GM18519 (cell line): ENCODE measurements around the gene DNAI2.

Source experiments
- ATAC-seq: cut with Tn5 transposase; IDR thresholded peaks from one replicate; pipeline ENCODE4 v1.9.1; 2021; ENCODE audit warnings: mild to moderate bottlenecking, moderate library complexity; ENCODE audit not compliant: unreplicated experiment, low FRiP score

The DNAI2 gene, protein sequence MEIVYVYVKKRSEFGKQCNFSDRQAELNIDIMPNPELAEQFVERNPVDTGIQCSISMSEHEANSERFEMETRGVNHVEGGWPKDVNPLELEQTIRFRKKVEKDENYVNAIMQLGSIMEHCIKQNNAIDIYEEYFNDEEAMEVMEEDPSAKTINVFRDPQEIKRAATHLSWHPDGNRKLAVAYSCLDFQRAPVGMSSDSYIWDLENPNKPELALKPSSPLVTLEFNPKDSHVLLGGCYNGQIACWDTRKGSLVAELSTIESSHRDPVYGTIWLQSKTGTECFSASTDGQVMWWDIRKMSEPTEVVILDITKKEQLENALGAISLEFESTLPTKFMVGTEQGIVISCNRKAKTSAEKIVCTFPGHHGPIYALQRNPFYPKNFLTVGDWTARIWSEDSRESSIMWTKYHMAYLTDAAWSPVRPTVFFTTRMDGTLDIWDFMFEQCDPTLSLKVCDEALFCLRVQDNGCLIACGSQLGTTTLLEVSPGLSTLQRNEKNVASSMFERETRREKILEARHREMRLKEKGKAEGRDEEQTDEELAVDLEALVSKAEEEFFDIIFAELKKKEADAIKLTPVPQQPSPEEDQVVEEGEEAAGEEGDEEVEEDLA

DNA sequence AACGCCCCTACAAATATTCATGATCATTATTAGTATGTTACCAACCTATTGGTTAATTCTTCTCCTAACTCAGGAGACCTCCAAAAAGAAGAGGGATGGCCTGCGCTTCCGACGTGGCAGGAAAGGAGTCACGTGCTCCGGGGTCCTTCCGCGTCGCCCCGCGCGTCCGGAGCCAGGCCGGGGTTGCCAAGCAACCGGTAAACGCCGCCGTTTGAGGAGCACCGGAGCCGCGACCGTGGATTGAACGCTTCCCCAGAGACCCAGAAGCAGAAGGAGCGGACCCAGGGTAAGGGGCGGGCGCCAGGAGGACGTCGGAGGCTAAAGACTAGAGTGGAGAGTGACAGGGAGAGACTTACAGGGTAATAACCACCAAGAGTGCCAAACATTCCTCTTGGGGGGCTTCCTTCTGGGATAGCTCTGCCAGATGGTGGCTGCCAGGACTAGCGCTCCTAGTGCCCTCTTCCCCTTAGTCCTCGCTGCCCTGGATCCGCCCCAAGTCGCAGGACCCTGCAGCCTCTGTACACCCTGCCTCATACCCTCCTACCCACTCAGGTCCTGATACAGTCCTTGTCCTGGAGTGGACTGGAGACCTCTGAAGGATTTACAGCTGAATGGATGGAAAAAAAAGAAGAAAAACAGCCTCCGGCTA is at the start of gene DNAI2:
Gene DNAI2 (plus strand): TSS at position 175 of the 649 bp plus-strand sequence. CDS start 7,584 bp downstream, outside the sequence.
- no peak for ATAC-seq

DNA sequence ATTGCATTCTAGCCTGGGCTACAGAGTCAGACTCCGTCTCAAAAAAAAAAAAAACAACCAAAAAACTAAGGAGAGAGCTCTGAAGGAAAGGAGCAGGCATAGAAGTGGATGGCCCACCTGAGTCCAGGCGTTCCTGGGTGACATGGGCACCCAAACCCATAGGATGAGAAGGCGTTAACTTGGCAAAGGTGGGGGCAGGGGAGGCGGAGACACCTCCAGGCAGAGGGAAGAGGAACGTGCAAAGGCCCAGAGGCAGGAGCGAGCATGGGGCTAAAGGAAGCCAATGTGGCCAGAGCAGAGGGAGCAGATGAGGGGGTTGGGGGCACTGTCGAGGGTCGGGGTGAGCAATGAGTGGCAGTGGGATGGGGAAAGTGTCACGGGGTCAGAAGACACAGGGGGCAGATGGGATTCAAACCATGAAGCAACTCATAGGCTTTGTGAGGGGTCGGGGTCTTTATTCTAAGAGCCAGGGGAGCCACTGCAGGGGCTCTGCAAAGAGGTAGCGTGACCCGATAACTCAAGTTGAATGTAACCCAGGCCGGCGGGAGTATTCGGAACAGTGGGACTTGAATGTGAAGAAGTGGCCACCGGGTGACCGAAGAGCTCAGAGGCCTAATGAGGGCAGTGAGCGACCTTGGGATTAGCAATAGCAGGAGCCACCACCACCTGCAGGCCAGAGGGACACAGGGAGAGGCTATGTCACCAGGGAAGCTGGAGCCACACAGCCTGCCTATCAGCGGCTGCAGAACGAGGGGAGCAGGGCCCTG is 48.9 kb upstream of the DNAI2 start:
- no peak for ATAC-seq

DNA sequence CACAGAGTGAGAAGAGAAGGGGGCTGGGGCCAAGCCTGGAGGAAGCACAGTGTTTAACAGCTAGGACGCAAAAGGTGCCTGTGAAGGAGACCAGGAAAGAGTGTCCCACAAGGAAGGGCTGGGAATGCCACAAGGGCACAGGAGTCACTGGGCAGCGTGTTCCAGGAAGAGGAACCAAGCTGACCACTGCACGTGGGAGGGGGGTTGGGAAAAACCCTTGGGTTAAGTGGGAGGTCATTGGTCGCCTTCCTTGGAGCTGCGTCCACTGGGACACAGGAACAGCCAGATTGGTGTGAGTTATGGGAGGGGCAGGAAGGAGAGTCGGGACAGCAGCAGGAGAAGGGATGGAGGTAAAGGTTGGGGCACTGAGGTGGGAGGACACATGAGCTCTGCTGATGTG is 47.8 kb upstream of the DNAI2 start:
- no peak for ATAC-seq

DNA sequence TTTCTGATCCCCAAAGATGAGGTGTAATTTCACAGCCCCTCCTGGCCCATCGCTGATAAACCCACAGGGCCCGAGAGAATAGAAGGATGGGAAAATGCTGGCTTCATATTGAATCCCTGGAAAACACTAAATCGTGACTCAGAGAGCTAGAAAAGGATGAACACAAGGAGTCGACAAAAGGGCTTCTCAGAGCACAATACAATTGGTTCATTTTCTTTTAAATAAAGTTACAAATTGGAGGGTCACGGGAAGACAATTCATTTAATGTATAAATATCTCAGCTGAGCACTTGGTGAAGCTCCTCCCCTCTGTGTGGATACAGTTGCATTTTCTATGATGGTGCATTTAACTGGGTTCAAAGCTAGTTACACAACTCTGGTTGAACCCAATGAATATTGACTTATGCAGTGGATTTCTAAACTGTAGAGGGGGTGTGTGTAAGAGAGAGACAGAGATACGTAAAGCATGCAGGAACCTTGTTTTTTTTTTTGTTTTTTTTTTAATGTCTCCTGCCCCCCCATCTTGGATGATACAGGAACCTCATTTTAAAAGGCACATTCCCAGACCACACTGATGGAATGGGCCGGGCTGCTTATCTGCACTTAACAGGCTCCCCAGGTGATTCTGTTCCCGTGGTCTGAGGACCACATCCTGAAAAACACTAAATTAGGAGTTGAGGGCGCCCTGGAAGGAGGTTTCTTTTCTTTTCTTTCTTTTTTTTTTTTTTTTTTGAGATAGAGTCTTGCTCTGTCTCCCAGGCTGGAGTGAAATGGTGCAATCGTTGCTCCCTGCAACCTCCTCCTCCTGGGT is 46.6 kb upstream of the DNAI2 start:
- ATAC-seq, result no peak

- ATAC-seq, result no peak
Observed at GRCh38 chr17:74228306-74228978, 45.6 kb upstream of the DNAI2 start.

- no peak for ATAC-seq
Observed at GRCh38 chr17:74230896-74231295, 43.1 kb upstream of the DNAI2 start.

DNA sequence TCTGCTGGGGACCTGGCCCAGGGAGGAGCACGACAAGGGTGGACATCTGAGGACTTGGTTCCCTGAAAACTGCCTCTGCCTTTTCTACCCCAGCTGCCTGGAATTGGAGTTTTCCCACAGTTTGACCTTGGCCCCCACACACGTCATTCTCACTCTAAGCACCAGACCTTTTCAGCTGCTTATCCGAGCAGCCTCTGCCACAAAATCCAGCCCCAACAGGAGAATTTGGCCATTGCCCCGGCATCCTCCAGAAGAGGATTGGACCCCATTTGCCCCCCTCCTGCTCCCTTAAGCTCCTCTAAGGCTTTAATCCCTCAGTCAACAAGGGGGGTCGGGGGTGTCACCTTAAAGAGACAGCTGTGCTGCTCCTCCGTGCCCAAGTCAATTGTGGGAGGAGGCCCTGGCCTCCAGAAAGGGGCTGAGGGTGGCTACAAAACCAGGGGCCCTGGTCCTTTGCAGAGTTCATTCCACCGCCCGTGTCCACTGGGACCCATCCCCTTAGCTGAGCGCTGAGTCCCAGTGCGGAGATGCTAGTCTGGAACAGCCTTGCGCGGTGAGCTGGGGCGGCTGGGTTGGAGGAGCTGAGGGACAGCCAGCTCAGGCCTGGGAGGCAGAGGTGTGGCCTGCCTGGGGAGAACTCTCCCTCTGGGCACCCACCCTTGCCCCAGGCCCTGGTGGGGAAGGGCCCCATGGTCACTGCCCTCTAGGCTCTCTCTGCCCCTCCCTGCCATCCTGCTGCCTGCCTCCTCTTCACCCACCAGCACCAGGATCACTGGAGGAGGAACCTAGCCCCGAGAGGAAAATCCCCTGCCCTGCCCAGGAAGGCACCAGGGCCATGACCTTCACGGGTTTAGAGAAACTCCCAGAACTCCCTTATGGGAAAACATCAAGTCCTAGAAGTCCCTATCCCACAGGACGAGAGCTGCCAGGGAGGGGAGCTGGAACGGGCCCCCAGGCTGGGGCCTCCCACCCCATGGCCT is 41.8 kb upstream of the DNAI2 start:
- no peak for ATAC-seq

- no peak for ATAC-seq
Observed at GRCh38 chr17:74233937-74234336, 40.1 kb upstream of the DNAI2 start.

DNA sequence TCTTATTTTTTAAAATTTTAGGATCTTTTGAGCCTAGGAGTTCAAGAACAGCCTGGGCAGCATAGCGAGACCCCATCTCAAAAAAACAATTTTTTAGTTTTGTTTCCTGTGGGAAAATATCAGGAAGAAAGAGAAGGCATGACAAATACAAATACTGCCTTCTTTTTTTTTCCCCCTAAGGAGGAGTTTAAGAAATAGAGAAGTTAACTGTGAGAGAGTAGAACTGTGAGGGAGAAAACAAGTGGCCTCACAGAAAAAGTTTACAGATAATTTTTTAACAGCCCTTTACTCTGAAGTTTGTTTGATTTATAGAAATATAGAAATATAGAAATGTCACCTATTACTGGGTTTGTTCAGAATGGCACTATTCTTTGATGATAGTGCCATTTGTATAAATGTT is 39.5 kb upstream of the DNAI2 start:
- ATAC-seq, result no peak

GRCh38 chr17:74235040-74235581 is 38.9 kb upstream of the DNAI2 start:
- ATAC-seq, result no peak

DNA sequence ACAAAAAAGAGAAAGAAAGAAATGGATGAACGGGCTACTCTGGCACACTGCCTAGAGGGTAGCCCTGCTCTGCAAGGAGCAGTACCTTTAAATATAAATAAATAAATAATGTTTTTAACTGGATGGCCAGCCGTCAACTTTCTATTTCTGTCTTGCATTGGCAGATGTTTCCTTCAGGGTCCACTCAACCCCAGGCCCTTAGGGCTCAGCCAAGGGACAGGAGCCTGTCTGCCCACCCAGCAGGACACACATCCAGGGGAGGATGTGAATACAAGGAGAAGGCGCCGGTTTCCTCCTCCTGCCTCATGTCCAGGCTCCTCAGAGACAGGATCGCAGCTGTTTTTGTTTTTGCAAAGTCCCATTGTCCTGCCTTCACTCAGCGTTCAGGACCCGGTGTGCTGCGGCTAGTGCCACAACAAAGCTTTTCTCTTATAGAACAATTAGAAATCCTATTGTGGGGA is 38.1 kb upstream of the DNAI2 start:
- ATAC-seq, result no peak

DNA sequence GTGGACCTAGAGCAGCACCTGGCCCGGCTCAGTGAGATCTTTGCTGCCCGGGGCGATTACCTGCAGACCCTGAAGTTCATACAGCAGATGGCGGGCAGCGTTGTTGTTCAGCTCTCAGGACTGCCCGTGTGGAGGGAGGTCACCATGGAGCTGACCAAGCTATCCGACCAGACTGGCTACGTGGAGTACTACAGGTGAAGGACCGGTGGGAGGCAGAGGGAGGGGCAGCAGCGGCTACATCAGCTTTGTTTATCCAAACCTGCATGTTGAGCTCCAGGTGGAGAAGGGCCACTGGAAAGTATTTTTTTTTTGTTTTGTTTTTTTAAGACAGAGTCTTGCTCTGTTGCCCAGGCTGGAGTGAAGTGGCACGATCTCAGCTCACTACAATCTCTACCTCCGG is 36.7 kb upstream of the DNAI2 start:
- ATAC-seq, result no peak

- ATAC-seq, result no peak
Observed at GRCh38 chr17:74239172-74239571, 34.9 kb upstream of the DNAI2 start.

DNA sequence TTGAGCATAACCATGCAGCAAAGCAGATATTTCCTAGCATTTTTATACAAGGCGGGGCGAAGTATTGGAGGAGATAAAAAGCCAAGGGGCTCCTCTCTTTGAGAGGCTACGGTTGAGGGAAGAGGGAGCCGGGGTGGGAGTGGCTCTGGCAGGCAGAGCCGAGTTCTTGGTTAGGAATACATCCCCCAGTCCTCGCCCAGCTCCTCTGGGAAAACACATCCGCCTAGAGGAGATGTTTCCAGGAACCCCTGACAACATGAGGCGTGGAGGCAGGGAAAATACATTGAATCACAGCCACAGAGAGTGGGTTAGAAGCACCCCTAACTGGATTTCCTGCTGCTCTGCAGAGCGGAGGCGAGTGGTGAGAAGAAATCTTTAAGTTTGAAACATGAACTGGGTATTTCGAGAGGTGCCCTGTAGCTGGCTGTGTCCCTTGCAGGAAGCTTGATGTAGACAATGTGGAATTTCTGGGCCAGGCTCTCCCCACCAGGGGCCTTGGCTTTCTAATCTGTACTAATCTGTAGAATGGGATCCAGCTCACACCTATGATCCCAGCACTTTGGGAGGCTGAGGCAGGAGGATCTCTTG is 33.3 kb upstream of the DNAI2 start:
- no peak for ATAC-seq

- ATAC-seq, result no peak
Observed at GRCh38 chr17:74241431-74241830, 32.6 kb upstream of the DNAI2 start.

DNA sequence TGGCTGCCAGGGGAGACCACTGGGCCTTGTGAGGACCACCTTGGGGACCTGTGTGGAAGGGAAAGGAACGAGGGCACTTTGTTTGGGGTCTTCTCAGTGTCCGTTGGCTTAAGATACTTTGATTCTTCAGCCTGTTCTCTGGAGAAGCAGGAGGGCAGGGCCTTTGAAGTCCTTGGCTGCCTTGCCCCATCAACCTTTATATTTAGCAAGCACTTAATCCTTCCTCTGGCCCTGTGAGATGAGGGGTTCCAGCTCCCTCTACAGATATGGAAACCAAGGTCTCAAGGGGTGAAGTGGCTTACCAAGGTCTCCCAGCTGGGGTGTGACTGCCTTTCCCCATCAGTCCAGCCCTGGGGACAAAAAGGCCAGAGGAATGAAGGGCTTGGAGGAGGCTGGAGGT is 32.2 kb upstream of the DNAI2 start:
- ATAC-seq, result no peak

- ATAC-seq, result no peak
Observed at GRCh38 chr17:74243013-74243755, 30.9 kb upstream of the DNAI2 start.
